COLO668 (cell line): ENCODE results near the gene PBX1.

Source experiments
- DNase-seq: peaks from one replicate; lab custom pipeline; 2025; ENCODE audit not compliant: unreplicated experiment; lab: John Stamatoyannopoulos, UW

PBX1 gene

DNA sequence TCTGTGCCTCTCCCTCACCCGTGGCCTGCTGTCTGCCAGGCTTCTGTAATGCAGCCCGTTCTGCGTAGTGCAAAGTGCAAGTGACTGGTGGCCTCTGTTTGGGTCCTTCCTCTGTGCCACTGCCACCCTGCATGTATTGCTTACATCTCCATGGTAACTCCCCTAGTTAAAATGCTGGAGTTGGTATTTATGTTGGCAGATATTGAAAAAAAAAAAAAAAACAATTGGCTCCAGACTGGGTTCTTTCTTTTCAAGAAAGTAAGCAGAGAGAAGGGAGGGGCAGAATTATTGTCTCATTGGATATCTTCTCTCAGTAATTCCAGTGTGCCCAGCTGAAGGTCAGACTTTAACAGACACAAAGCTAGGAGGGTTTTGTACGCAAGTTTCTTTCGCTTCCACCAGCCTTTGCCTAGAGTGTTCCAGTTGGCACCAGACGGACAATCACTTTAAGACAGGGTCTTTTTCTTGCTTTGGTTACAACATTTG, 242.3 kb downstream of the PBX1 start:
- no peak for DNase-seq

DNA sequence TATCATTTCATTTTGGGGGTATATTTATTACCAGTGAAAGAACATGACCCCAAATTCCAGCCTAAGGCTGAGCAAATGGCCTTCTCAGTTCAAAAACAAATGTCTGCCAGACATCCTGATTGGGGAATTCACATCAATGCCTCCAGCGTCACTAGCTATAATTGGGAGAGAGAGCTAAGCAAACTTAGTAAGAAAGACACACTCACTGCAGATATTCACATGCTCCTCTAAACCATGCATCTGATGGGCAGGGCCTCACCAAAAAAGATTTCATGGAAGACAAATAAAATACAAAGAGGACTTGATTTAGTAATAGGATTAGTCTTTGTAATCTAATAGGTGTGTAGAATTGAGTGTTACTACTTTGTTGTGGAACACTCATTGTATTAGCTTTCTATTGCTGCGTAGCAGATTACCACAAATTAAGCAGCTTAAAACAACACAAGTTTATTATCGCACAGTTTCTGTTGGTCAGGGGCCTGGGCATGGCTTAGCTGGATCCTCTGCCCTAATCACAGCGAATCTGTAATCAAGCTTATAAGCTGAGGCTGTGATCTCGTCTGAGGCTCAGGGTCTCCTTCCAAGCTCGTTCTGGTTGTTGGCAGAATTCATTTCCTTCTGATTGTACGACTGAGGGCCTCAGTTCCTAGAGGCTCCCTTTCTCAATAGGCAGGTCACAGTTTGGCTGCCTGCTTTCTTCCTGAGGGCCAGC, 243.0 kb downstream of the PBX1 start:
- no peak for DNase-seq

DNA sequence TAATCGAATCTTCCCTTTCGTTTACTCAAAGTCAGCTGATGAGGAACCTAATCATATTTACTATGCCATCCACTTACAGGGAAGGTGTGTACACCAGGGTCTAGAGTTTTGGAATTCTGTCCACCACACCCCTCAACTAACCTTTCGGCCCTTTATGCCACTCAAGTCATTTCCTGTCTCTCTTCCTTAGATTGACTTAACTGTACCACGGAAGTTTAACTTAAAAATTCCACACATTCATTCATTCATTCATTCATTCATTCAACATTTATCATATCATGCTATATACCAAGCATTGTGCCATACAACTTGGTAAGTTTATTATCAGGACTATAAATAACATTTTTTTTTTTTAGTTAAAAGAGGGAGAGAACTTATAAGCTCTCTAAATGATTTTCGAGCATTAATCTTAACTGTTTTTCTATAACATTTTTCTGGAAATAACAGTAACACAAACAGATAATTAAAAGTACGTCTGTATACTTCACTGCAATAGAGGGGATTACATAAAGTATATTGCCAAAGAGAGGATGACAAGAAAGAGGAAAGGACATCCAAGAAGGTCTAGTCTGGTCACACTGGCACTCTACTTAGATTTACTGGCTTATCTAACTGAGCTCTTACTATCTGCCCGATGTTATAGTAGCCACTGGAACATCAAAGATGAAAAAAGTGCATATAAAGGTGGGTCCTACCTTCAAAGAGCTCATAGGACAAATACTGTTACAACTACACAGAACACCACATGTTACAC, 243.7 kb downstream of the PBX1 start:
- DNase-seq: no peak

DNA sequence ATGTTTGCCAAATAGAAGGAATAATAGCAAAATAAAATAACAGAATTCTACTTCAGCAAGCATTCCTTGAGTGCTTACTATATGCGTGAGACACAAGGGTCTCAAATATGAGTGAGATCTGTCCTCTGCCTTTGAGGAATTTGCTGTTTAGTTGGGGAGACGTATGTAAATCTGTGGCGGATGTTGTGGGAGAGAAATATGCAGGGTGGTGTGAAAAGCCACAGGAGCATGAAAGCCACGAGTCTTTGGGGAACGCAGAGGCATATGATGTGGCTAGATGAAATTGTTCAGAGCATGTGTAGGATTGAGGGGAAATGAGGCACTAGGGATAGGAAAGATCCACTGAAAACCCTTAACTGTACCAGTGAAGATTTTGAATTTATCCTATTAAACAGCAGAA, 244.4 kb downstream of the PBX1 start:
- DNase-seq: no peak

DNA sequence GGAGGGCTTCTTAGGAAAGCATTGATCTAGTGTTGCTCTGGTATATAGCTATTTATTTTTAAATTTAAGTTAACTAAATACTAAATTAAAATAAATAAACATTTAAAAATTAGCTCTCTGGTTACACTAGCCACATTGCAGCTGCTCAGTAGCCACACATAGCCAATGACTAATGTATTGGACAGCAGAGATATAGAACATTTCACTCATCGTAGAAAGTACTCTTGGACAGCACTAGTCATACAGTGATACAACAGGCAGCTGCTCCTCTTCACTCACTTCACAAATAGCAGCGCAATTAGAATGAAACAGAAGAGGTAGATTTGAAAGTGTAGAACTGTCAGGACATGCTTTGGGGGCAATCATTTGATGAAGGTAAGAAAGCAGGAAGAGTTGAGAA, 245.4 kb downstream of the PBX1 start:
- DNase-seq: no peak

DNA sequence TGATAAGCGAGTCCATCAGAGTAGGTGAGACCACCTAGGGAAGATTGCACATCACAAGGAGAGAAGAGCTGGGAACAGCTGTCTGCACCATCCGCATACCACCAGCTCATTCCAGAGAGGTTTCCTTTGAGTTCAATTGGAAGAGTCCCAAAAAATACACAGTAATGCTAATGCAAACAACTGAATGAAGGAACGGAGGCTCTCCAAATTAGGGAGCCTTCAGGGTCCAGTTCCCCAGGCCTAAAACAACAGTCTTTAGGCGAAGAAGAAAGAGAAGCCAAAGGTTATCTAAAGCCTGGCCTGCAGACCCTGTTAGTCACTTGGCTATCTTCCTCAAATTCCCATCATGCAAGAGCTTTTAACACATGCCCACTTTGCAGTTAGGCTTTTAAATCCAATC, 246.4 kb downstream of the PBX1 start:
- DNase-seq: no peak

DNA sequence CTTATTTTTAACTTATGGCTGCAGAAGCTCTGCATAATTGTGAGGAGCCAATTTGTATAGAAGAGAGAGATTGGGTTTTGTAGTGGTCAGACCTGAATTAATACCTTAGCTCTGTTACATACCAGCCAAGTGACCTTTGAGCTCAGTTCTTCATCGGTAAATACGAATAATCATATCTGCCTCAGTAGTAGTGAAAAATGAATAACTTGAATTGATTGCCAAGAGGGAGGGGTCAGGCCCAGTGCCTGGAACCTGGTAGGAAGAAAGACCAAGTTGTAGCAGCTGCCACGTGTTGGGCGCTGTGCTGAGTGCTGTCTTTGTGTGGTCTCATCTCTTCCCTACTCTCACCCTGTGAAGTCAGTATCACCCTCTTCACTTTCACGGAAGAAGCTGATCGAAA, 247.5 kb downstream of the PBX1 start:
- no peak for DNase-seq

DNA sequence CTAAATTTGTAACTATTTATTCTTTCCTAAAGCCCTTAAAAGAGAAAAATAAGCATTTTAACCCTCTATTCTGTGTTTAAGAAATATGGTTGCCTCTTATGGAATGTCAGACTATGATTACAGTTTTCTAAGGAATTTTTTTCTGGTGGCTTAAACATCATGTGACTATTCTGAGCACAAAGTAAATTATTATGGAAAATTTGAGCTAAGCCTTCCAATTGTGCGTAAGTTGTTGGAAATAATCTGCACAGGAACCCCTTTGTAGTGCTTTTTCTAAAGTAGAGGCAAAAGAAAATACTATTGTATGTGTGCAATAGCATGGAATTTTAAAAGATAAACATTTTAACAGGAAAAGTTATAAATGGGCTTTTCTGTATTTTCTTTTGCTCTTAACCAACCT, 254.8 kb downstream of the PBX1 start:
- DNase-seq: no peak

DNA sequence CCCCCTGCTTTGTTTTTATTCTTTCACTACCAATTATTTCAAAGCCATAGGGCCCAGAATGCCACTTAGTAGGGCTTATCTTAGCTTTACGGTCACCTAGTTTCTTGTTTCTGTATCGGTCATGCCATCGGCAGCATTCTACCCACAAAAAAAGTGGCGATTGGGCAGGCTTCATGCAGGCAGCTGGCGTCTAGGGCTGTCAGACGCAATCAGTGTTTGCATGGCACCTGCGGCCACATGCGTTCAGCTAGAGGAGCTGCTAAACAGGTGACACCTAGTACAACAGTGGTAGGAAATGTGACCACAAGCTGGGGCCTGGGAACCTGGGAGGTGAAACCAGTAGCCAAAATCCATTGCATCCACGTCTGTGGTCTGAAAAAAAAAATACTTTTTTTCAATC, 262.7 kb downstream of the PBX1 start:
- no peak for DNase-seq

DNA sequence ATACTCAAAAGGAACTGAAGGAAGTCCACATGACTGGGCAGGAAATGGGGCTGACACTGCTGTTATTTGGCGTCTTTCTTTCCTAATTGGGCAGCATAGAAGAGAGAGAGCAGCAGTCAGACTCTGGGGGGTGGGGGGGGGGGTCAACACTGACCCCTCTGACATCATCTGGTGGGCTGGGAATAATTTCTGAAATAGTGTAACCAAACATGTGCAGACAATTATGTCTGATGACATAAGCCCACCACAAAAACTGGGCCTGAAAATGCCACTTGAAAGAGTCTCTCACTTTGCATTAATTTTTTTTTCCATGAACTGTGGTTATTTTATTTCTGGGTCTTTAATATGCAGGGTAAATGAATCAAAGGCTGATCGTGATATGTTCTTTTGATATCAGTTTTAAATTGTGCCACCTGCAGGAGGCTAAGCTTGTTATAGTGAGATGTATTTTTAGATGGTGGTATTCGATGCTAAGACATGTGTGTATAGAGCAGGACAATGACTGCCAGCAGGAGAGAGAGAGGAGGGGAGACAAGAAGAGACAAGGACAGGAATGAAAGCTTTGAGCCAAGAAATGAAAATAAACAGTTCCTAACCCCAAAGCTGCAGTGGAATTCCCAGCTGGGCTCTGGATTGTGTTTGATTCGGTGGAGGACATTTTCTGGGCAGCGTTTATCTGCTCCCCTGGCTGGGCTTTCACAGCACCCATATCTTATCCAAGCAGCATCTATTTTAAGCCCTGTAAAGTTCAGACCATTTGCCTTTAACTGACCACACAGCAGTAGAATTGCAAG, 264.7 kb downstream of the PBX1 start:
- DNase-seq: no peak

DNA sequence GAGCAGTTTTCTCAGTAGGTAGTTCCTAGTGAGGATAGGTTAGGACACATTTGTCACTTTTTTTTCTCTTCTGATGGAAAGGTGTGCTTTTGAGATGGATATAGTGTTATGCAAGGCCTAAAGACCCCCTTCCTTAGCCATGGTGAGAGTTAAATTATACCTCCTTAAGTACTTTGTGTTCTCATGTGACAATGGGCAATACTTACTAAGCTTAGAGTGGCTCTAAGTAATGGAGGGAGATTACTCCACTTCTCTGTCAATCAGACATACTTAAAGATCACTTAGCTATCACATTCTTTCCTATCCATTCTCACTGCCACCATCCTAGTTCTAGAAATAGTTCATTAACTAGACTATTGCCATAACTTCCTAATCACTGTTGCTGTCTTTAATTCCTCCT, 265.6 kb downstream of the PBX1 start:
- DNase-seq: no peak

DNA sequence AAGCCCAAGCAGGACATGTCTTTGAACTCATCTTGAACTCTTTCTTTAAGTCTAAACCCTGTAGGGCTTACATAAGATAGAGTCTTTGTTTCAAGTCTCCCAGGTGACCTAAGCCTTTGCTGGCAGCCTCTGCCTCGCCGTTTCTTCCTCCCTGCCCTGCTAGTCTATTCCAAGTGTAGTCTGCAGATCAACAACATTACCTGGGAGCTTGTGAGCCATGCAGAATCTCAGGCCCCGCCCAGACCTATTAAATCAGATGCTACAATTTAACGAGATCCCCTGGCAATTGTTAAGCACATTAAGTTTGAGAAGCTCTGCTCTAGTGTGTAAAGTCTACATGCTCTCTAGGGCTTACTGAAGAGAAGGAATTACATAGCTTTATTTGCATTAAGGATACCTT, 271.6 kb downstream of the PBX1 start:
- no peak for DNase-seq

DNA sequence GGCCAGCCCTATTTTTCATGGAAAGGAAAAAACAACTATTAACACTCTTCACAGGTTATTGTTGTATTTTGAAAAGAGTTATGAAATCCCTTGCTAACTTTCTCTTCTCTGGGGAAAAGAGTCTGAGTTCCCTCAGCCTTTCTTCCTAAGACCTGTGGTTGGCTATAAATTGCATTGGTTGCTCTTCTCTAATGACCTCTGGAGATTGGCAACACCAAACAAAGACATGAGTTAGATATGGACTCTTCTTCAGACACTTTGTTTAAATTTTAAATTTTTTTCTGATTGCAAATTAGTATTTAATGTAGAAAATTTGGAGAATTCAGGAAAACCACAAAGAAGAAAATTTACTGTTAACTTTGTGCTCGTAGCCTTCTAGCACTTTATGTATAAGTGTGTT, 275.7 kb downstream of the PBX1 start:
- DNase-seq: no peak

DNA sequence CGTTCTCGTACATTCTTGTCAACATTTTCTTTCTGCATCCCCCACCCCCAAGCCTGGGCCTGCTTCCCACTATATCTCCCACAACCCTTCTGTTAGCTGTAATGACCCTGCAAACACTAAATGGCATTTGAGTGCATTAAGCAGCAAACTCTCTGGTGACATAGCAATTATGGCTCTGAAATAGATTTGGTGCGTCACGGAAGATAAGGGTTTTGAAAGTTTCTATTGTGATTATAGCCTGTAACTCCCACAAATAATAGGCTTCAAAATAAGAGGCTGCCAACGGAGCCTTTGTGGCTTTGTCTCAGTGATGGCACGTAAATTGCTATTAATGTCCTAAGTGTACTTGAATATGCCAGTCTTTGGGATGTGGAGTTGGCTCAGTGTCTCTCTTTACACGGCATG, 277.6 kb downstream of the PBX1 start:
- DNase-seq: no peak

DNA sequence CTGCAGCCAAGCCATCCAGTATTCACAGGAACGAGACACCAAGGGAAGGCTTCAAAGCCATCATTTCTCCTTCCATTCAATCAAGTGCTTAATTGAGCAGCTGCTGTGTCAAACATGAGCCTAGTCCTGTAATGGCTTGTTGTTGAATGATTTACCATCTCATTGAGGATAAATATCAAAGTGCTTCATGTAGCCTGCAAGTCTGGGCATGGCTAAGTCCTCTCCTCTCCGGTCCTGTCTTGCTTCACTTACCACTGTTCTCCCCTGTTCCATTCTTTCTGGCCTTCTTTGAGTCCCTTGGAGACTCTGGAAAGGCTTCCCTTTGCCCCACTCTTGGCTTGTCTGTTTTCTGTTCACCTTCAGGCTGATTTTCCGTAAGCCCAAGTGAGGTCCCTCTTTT, 279.8 kb downstream of the PBX1 start:
- DNase-seq: no peak

DNA sequence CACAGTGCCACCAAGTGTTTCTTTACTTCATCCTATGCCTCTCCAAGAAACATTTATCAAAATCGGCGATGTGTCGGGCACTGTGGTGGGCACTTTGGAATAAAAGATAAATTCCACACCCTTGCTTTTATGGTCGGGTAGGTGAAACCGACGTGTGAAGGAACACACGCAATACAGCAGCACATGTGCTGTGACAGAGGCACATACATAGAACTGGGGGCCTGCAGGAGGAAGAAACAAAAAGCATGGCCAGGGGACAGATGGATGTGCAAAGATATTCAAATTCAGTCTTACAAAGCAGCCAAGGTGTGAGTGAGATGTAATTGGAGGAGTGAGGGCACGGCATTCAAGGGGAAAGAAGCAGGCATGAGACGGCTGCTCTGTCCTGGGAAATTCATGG, 282.0 kb downstream of the PBX1 start:
- no peak for DNase-seq

DNA sequence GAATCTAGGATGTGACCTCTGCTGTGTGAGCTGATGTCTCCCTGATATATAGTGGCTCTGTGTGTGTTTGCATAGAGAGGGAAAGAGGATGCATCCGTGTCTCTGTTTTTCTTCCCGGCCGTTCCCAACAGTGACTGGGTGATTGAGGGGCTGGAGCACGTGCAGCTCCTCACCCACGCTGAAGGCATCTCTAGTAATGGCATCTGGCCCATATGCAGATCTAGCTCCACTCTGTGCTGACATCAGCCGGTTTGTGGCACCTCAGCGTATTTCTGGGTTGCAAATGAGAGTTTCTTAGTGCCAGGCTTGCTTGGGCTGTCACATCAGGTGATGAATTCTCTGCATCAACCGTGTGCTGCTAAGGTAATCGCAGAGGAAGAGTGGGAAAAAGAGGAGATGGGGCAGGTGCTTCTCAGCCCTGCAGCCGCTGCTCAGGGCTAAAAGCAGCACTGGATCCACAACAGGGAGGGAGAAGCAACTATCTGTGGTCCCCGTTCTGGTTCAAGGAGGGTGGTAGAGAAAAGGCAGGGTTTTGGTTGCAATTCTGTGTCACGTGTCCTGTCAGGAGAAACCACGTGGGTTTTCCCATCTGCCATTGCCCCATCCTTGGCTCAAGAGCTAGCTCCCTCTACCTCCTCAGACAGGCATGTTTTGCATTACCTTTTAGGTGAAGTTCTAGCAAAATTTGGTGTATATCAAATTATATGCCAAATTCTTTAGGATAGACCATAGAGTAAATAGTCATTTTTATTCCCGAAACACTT, 282.9 kb downstream of the PBX1 start:
- DNase-seq: no peak

DNA sequence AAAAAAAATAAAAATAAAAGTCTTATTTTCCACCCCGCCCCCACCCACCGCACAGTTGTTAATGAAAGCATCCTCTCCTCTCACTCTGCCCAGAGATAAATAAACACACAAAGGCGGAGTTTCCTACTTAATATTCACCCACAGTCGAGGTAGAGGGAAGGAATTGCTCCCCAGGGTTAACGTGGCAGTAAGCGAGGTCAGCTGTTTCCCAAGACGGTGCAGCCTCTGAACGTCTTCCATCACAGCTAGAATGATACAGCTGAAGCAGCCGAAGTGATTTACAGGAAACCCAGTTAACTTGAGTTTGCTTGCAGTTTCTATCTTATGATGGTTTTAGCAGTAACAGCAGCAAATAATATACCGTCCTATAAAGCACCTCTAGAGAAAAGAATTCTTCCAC, 283.9 kb downstream of the PBX1 start:
- no peak for DNase-seq

DNA sequence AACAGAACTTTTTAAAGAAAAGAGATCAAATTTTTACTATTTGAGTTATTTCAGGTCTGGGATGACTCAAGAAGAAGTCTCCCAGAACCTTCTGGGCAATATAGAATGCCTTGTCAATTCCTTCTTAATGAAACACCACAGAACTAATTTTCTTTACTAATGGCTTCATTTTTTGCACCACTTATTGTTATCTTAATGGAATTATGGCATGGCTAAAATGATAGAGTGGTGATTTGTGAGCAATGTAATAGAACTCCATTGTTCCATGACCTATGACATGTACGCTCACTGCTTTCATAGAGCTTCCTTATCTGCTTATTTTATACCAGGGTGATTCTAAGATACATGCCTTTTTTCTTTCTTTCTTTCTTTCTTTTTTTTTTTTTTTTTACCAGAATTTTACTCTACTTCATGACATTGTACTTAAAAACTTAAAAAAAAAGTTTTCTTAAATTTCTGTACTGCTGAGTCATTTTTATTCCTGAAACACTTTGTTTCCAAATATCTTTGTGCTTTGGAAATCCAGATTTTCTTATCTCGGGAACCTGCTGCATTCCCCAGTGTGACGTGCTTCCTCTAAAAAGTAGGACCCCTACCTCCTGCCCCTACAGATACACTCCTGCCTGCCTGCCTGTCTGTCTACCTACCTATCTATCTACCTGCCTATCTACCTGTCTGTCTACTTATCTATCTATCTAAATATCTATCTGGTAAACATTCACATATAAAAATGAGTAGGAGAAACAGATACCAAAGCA, 284.9 kb downstream of the PBX1 start:
- no peak for DNase-seq
